AG04449 (cell line): ENCODE measurements around the gene OSTM1.

Source experiments
- CTCF ChIA-PET: fragments of 350-600 bp; formaldehyde crosslinking; extraction: SDS; loops from one replicate; lab custom pipeline; 2021; ENCODE audit warnings: antibody characterized with exemption; lab: Yijun Ruan, JAX
- POLR2A ChIA-PET: fragments of 400-600, 350-600 bp; formaldehyde crosslinking; extraction: SDS; loops from one replicate; lab custom pipeline; 2020; ENCODE audit warnings: antibody characterized with exemption, inconsistent platforms; lab: Yijun Ruan, JAX
- DNase-seq: peaks from one replicate; pipeline ENCODE4 v3.0.0-alpha.2; 2010; ENCODE audit warnings: low read depth, low spot score
- H3K4me3 ChIP-seq: 2 replicates; pipeline ENCODE4 v1.5.1; 2011; ENCODE audit warnings: low read depth, mild to moderate bottlenecking, control low read depth, low read length
- CTCF ChIP-seq: IDR thresholded peaks from one replicate; pipeline ENCODE4 v1.5.1; 2011; ENCODE audit warnings: mild to moderate bottlenecking, moderate library complexity, low read length, control low read depth, inconsistent platforms; ENCODE audit not compliant: insufficient read depth; ENCODE audit errors: missing control alignments

Gene OSTM1

DNA sequence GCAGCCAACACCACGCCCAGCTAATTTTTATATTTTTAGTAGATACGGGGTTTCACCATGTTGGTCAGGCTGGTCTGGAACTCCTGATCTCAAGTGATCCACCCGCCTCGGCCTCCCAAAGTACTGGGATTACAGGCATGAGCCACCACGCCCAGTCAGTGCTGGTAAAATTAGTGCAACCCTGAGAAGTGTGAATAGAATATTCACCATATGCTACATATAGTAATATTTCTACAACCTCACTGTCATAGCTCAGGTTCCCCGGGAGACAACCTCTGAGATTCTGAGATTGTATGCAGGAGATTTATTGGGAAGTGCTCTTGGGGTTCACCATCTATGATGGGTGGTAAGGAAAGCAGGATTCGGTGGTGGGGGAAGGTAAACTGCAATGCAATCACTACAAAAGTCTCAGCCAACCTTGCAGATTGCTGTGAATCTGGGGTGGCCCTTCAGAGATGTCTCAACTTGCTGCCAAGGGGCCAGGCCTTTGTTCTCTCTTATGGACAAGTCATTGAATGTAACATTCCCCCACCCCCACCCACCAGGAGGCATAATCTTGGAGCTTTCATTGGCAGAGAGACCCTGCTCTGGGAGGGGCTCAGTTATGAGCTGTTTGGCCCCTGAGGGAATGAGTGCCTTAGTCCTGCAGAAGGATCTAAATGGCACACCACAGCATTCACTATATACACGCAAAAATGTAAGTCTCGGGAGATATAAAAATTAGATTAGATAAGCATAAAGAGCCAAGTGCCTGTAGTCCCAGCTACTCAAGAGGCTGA, 82.6 kb downstream of the OSTM1 start:
- H3K4me3 ChIP-seq: no peak overlapping the region
- DNase-seq: no peak
- TF ChIP-seq CTCF: no peak
- POLR2A ChIA-PET: no interaction called here
- CTCF ChIA-PET: interaction anchor here (1.2 to 6.2 kb wide), 3 partner anchors 9 to 55 kb away, joined by 3 to 57 read pairs (median 3); no protein-coding TSS in a partner anchor
